HG03103 (cell line): ENCODE data around the gene C9orf152.
"Not testable (repeated sequence)": the region's sequence is repeated elsewhere in the genome, so short reads cannot be mapped to it uniquely, and the experiment has no call there.

Experiments
- ATAC-seq: cut with Tn5 transposase; IDR thresholded peaks from one replicate; pipeline ENCODE4 v1.9.1; 2021; ENCODE audit warnings: low read depth; ENCODE audit not compliant: unreplicated experiment

The C9orf152 gene

GRCh38 chr9:110217656-110218099, 9.7 kb upstream of the C9orf152 start:
- no peak for ATAC-seq

GRCh38 chr9:110214586-110215355, 6.8 kb upstream of the C9orf152 start:
- ATAC-seq, result no peak

- ATAC-seq, result no peak
These were observed 6.1 kb upstream of the C9orf152 start for GRCh38 chr9:110214090-110214489.

GRCh38 chr9:110213413-110214044, 5.6 kb upstream of the C9orf152 start:
- no peak for ATAC-seq

GRCh38 chr9:110207071-110207641, 803 bp downstream of the C9orf152 start:
- ATAC-seq, result no peak

- ATAC-seq, result no peak
These were observed 1.6 kb downstream of the C9orf152 start for GRCh38 chr9:110206389-110206788.

- ATAC-seq, result not testable (repeated sequence)
These were observed 2.3 kb downstream of the C9orf152 start for GRCh38 chr9:110205612-110206011.

- no peak for ATAC-seq
These were observed 5.7 kb downstream of the C9orf152 start for GRCh38 chr9:110202232-110202631.

- ATAC-seq, result no peak
These were observed 8.3 kb downstream of the C9orf152 start for GRCh38 chr9:110199643-110200042.

- no peak for ATAC-seq
These were observed 9.6 kb downstream of the C9orf152 start for GRCh38 chr9:110198357-110198756.

GRCh38 chr9:110197330-110198187, 10.4 kb downstream of the C9orf152 start:
- no peak for ATAC-seq

- ATAC-seq, result not testable (repeated sequence)
These were observed 11.9 kb downstream of the C9orf152 start for GRCh38 chr9:110196084-110196499.

GRCh38 chr9:110192531-110193261, 15.3 kb downstream of the C9orf152 start:
- no peak for ATAC-seq

GRCh38 chr9:110191615-110192014, 16.3 kb downstream of the C9orf152 start:
- ATAC-seq, result no peak

GRCh38 chr9:110189559-110190320, 18.2 kb downstream of the C9orf152 start:
- ATAC-seq, result no peak

GRCh38 chr9:110188991-110189390, 19.0 kb downstream of the C9orf152 start:
- no peak for ATAC-seq

GRCh38 chr9:110188101-110188500, 19.9 kb downstream of the C9orf152 start:
- no peak for ATAC-seq

- ATAC-seq, result no peak
These were observed 20.8 kb downstream of the C9orf152 start for GRCh38 chr9:110187126-110187525.

- no peak for ATAC-seq
These were observed 21.7 kb downstream of the C9orf152 start for GRCh38 chr9:110186254-110186653.
